Colonic mucosa (tissue), 4 donors: ENCODE results near the gene EVI5L. TPM values are rescaled to one million over a fixed set of nuclear protein-coding genes. Genes with fewer than 3 reads are reported as not detected.

ENCODE experiments used
- DNase-seq: peaks from one replicate; pipeline ENCODE4 v3.0.0-alpha.2; 2020
- H3K27ac ChIP-seq: fragments of 200-600 bp; one replicate; pipeline ENCODE4 v1.8.0; 2021
- H3K27me3 ChIP-seq: fragments of 200-600 bp; one replicate; pipeline ENCODE4 v1.8.0; 2021
- H3K36me3 ChIP-seq: fragments of 200-600 bp; one replicate; pipeline ENCODE4 v1.8.0; 2021
- H3K4me1 ChIP-seq: fragments of 200-600 bp; one replicate; pipeline ENCODE4 v1.8.0; 2021; ENCODE audit warnings: mild to moderate bottlenecking
- H3K4me3 ChIP-seq: fragments of 200-600 bp; one replicate; pipeline ENCODE4 v1.8.0; 2021
- H3K9ac ChIP-seq, 2 donors: one replicate each; pipeline ENCODE4 v1.7.0; 2013; ENCODE audit warnings: control low read depth in 2 of 2, low read depth in 2 of 2, low read length in 2 of 2
- H3K9me3 ChIP-seq: fragments of 200-600 bp; one replicate; pipeline ENCODE4 v1.8.0; 2021
- intact Hi-C: fragments of 100-400 bp; cut with DNase I; formaldehyde crosslinking; loops from one replicate; pipeline ENCODE4 v1.14.1; 2022
- total RNA-seq, 2 donors: library from RNA; stranded (reverse); fragmentation: NEBNext Ultra II Directional in 1 of 2; extraction: Animal tissue kit (Norgen Biotek cat#: 25700) in 1 of 2; gene quantifications; one replicate each; pipeline ENCODE4 v1.2.1, GENCODE V29; 2021
- TF ChIP-seq, protein P1 (sequence below): fragments of 200-600 bp; IDR thresholded peaks from one replicate; pipeline ENCODE4 v1.8.0; 2022; ENCODE audit warnings: antibody characterized with exemption, mild to moderate bottlenecking
- donor health status: healthy.
- donor health status: DM: no; HTN: no; CAD: no.
- donor health status: DM: no; HTN: no; CAD: no.

The EVI5L gene
- total RNA-seq, 2 donors from 2014 or later: 10.6 to 12.0 TPM

DNA sequence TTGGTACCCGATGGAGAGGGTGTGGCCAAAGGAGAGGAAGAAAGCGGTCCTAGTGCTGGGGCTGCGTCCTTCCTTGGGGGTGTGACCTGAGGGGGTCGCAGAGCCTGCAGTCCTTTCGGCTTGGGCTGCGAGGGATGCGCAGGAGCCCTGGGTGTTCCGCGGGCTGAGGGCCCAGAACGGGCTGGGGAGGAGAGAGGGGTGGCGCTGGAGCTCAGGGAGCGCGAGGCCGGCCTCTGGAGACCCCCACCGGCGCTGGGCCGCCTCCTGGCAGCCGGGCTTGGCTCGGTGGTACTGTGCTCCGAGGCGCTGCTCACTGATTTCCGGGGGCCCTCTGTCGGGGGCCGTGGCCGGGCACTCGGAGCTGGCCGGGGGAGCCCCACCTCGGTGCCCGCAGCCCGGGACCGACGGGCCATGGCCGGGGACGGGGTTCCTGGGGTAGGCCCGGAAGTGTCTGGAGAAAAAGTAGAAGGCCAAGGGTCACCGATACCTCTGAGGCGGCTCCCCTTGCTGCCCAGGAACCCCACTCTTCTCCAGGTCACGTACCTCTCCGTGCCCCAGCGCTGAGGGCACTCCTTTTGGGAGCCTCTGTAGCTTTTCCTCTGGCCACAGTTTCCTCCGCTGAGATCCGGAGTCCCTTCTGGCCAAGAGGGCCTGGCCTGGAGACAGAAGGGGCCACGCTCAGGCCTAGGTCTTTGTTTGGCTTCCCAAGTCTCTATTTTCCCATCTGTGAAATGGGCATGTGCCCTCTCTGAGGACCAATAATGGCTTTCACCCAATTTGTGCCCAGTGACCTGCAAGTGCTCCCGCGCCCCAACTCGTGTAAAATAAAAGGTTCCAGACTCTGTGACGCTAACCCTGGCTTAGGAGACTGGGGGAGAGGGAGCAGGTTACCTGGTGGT, 42.5 kb downstream of the EVI5L start:
- H3K9me3 ChIP-seq: no peaks in the 10 kb centered on the region
- intact Hi-C loops: no loop called here
- H3K4me1 ChIP-seq: peaks cover 4% of the 10 kb centered on the region
- H3K36me3 ChIP-seq: no peaks in the 10 kb centered on the region
- TF ChIP-seq, protein P1, sequence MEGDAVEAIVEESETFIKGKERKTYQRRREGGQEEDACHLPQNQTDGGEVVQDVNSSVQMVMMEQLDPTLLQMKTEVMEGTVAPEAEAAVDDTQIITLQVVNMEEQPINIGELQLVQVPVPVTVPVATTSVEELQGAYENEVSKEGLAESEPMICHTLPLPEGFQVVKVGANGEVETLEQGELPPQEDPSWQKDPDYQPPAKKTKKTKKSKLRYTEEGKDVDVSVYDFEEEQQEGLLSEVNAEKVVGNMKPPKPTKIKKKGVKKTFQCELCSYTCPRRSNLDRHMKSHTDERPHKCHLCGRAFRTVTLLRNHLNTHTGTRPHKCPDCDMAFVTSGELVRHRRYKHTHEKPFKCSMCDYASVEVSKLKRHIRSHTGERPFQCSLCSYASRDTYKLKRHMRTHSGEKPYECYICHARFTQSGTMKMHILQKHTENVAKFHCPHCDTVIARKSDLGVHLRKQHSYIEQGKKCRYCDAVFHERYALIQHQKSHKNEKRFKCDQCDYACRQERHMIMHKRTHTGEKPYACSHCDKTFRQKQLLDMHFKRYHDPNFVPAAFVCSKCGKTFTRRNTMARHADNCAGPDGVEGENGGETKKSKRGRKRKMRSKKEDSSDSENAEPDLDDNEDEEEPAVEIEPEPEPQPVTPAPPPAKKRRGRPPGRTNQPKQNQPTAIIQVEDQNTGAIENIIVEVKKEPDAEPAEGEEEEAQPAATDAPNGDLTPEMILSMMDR: no peak
- H3K9ac ChIP-seq: no peak overlapping the region
- H3K27ac ChIP-seq: no peak overlapping the region
- no peak overlapping the region for H3K4me3 ChIP-seq
- DNase-seq: no peak
- H3K27me3 ChIP-seq: peaks cover 28% of the 10 kb centered on the region

DNA sequence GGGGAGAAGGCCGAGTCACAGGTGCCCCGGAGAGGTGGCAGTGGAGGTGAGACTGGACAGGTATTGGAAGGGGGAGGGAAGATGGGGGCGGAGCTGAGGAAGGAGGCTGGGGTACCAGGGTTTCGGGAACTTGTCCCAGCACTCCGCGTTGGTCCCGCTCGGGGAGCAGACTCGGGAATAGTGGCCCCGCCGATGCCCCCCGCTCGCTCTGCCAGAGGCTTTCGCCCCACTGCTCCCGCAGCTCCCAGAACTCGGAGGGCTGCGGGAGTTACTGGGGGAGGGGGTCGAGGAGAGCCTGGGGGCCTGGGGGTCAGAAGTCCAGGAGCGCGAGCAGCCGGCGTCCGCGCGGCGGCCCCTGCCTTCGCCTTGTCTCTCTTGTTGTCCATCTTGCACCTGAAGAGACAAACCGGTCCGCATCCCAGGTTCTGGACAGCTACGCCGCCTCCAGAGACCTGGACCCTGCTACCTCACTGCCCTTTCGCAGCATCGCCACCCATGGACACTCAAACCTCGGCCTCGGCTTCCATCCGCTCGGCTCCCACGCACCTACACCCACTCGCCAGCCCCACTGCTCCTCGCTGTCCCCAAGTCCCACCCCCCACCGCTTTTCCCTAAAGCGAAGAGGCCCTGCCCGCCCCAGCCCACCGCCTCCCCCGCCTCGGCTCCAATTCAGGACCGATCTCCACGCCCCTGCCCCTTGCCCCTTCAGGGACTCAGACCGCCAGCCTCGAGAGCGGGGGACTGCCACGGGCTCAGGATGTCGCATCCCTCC, 43.5 kb downstream of the EVI5L start:
- H3K9me3 ChIP-seq: no peaks in the 10 kb centered on the region
- H3K36me3 ChIP-seq: no peaks in the 10 kb centered on the region
- no peak for DNase-seq
- H3K9ac ChIP-seq: no peak overlapping the region
- H3K27me3 ChIP-seq: peaks cover 28% of the 10 kb centered on the region
- H3K27ac ChIP-seq: no peak overlapping the region
- H3K4me1 ChIP-seq: peaks cover under 1% of the 10 kb centered on the region
- H3K4me3 ChIP-seq: no peak overlapping the region
- TF ChIP-seq, protein P1: no peak
- intact Hi-C loops: no loop called here

GRCh38 chr19:7874076-7874896, 44.3 kb downstream of the EVI5L start, which contains the start of gene PRR36:
Gene PRR36, minus strand, starts transcription at chr19:7874390. Its CDS starts 701 bp downstream, at chr19:7873689.
- H3K9ac ChIP-seq: no peak within 1 kb of the TSS
- TF ChIP-seq, protein P1: no peak
- no peaks in the 10 kb centered on the region for H3K4me1 ChIP-seq
- no peak within 1 kb of the TSS for H3K27ac ChIP-seq
- H3K4me3 ChIP-seq: no peak within 1 kb of the TSS
- H3K9me3 ChIP-seq: no peaks in the 10 kb centered on the region
- intact Hi-C loops: no loop called here
- peaks cover 28% of the 10 kb centered on the region for H3K27me3 ChIP-seq
- H3K36me3 ChIP-seq: no peaks in the 10 kb centered on the region
- no peak for DNase-seq

DNA sequence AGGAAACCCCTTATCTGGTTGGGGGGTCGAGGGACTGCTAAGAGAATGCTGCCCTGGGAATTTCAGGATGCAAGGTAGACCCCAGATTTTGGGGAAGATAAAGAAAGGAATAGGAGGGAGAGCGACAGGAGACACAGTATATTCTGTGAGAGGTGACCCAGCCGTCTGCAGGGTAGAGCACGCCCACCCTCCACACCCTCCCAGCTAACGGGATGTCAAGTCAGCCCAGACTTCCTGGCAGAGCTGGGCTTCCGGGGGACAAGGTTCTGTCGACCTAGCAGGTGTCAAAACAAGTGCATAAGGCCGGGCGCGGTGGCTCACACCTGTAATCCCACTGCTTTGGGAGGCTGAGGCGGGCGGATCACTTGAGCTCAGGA, 44.9 kb downstream of the EVI5L start:
- no peak overlapping the region for H3K9ac ChIP-seq
- TF ChIP-seq, protein P1: no peak
- no peaks in the 10 kb centered on the region for H3K4me1 ChIP-seq
- peaks cover 28% of the 10 kb centered on the region for H3K27me3 ChIP-seq
- DNase-seq: no peak
- H3K36me3 ChIP-seq: no peaks in the 10 kb centered on the region
- H3K9me3 ChIP-seq: no peaks in the 10 kb centered on the region
- intact Hi-C loops: no loop called here
- H3K27ac ChIP-seq: no peak overlapping the region
- no peak overlapping the region for H3K4me3 ChIP-seq

DNA sequence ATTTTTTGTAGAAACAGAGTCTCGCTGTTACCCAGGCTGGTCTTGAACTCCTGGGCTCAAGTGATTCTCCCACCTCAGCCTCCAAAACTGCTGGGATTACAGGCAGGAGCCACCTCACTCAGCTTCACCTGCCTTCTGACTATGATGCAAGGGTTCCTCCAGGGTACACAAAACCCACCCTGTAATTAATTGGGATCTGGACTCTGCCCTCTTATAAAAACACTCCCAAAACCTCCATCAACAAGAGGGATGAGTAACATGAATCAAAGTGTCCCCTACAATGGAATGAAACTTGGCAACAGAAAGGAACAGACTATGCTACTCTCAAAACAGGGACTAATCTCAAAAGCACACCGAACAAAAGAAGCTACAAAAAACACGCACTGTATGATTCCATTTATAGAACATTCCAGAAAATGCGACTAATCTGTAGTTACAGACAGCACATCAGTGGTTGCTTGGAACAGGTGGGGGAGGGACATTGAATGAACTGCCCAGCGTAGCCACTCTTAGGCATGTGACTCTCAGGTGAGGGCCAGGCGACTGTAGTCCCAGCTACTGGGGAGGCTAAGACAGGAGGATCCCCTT, 47.3 kb downstream of the EVI5L start:
- TF ChIP-seq, protein P1: no peak
- Histone ChIP-seq H3K27ac (no peak overlapping the region), H3K9ac (no peak overlapping the region), H3K27me3 (peaks cover 28% of the 10 kb centered on the region), H3K4me3 (no peak overlapping the region), H3K9me3 (no peaks in the 10 kb centered on the region), H3K36me3 (no peaks in the 10 kb centered on the region), H3K4me1 (no peaks in the 10 kb centered on the region)
- no peak for DNase-seq
- intact Hi-C loops: no loop called here
